ENCODE data around the gene CLCNKB. TPM values are rescaled to one million over a fixed set of nuclear protein-coding genes. Genes with fewer than 3 reads are reported as not detected.
"Not testable (repeated sequence)": the region's sequence is repeated elsewhere in the genome, so short reads cannot be mapped to it uniquely, and the experiment has no call there.

CLCNKB gene
- total RNA-seq, 3 donors from 2014 or later (not counting 1 experiment from before 2014, with no cell fraction given), result not detected

- Mint-ChIP-seq H3K27ac (no peak overlapping the region), H3K27me3 (ENCODE audit: low read depth in 2 of 2) (no peaks in the 10 kb centered on the region), H3K4me3 (no peak overlapping the region), H3K9me3 (no peaks in the 10 kb centered on the region), H3K36me3 (no peaks in the 10 kb centered on the region), H3K4me1 (peaks cover 0 to 5% of the 10 kb centered on the region in 2 donors)
- DNase-seq (no peak), ATAC-seq (no peak)
- peaks cover 2% of the 10 kb centered on the region for H3K27me3 ChIP-seq (ENCODE audit: control insufficient read depth, insufficient read depth, low read length)
- 76% methylated on average over 10 of the region's 11 CpGs for WGBS (ENCODE audit: insufficient coverage)
- H3K36me3 ChIP-seq (ENCODE audit: control insufficient read depth, insufficient read depth, low read length), result no peaks in the 10 kb centered on the region
- intact Hi-C loops (cut with micrococcal nuclease), result no loop called here
- no peaks in the 10 kb centered on the region for H3K9me3 ChIP-seq (ENCODE audit: control insufficient read depth, insufficient read depth, low read length)
- no peak for TF ChIP-seq CTCF (IDR thresholded peaks at IDR 0.05)
- peaks cover 10% of the 10 kb centered on the region for H3K4me1 ChIP-seq (ENCODE audit: control insufficient read depth, insufficient read depth, low read length)
- H3K4me3 ChIP-seq (ENCODE audit: low read length), result no peak overlapping the region
- H3K27ac ChIP-seq (ENCODE audit: low read length), result no peak overlapping the region
Measured at GRCh38 chr1:16022393-16022792, 21.2 kb upstream of the CLCNKB start.

GRCh38 chr1:16023050-16023653 is 20.4 kb upstream of the CLCNKB start:
- intact Hi-C loops (cut with micrococcal nuclease), result no loop called here
- Mint-ChIP-seq H3K27me3 (ENCODE audit: low read depth in 2 of 2) (peaks cover 0 to 5% of the 10 kb centered on the region in 2 donors), H3K4me3 (no peak overlapping the region), H3K36me3 (no peaks in the 10 kb centered on the region), H3K9me3 (no peaks in the 10 kb centered on the region), H3K4me1 (peaks cover 0 to 8% of the 10 kb centered on the region in 2 donors), H3K27ac (no peak overlapping the region)
- DNase-seq (no peak), ATAC-seq (no peak)
- Histone ChIP-seq H3K9me3 (ENCODE audit: control insufficient read depth, insufficient read depth, low read length) (no peaks in the 10 kb centered on the region), H3K4me3 (ENCODE audit: low read length) (no peak overlapping the region), H3K4me1 (ENCODE audit: control insufficient read depth, insufficient read depth, low read length) (peaks cover 10% of the 10 kb centered on the region), H3K27me3 (ENCODE audit: control insufficient read depth, insufficient read depth, low read length) (peaks cover 3% of the 10 kb centered on the region), H3K27ac (ENCODE audit: low read length) (no peak overlapping the region), H3K36me3 (ENCODE audit: control insufficient read depth, insufficient read depth, low read length) (no peaks in the 10 kb centered on the region)
- 75% methylated on average over 7 of the region's 7 CpGs for WGBS (ENCODE audit: insufficient coverage)
- TF ChIP-seq CTCF (IDR thresholded peaks at IDR 0.05), result no peak

- H3K4me1 Mint-ChIP-seq; H3K36me3 ChIP-seq (ENCODE audit: control insufficient read depth, insufficient read depth, low read length); H3K4me3 ChIP-seq (ENCODE audit: low read length); H3K27me3 ChIP-seq (ENCODE audit: control insufficient read depth, insufficient read depth, low read length); DNase-seq; H3K9me3 ChIP-seq (ENCODE audit: control insufficient read depth, insufficient read depth, low read length); H3K27ac ChIP-seq (ENCODE audit: low read length); H3K4me3 Mint-ChIP-seq; ATAC-seq; H3K9me3 Mint-ChIP-seq; H3K27ac Mint-ChIP-seq; intact Hi-C loops (cut with micrococcal nuclease); H3K36me3 Mint-ChIP-seq: not testable (repeated sequence)
- H3K27me3 Mint-ChIP-seq (ENCODE audit: low read depth in 2 of 2), result peaks cover 0 to 16% of the 10 kb centered on the region in 2 donors
- 47% methylated on average over 4 of the region's 10 CpGs for WGBS (ENCODE audit: insufficient coverage)
- H3K4me1 ChIP-seq (ENCODE audit: control insufficient read depth, insufficient read depth, low read length), result peaks cover 10% of the 10 kb centered on the region
Measured at GRCh38 chr1:16026302-16026701, 17.3 kb upstream of the CLCNKB start.

GRCh38 chr1:16026723-16027484 is 16.7 kb upstream of the CLCNKB start:
- intact Hi-C loops (cut with micrococcal nuclease), result no loop called here
- H3K4me3 Mint-ChIP-seq, result no peak overlapping the region
- WGBS (ENCODE audit: insufficient coverage), result 14% methylated on average over 31 of the region's 33 CpGs
- Histone ChIP-seq H3K4me3 (ENCODE audit: low read length) (no peak overlapping the region), H3K36me3 (ENCODE audit: control insufficient read depth, insufficient read depth, low read length) (no peaks in the 10 kb centered on the region), H3K27me3 (ENCODE audit: control insufficient read depth, insufficient read depth, low read length) (peaks cover 6% of the 10 kb centered on the region), H3K4me1 (ENCODE audit: control insufficient read depth, insufficient read depth, low read length) (peaks cover 10% of the 10 kb centered on the region), H3K27ac (ENCODE audit: low read length) (no peak overlapping the region), H3K9me3 (ENCODE audit: control insufficient read depth, insufficient read depth, low read length) (no peaks in the 10 kb centered on the region)
- ATAC-seq (peak in 2 of 3 donors; percentile 65 to 67), DNase-seq (peak in 1 of 2 donors; percentile 40)
- H3K4me1 Mint-ChIP-seq, result peaks cover 0 to 8% of the 10 kb centered on the region in 2 donors
- no peak for TF ChIP-seq CTCF (IDR thresholded peaks at IDR 0.05)
- H3K27ac Mint-ChIP-seq, result no peak overlapping the region
- no peaks in the 10 kb centered on the region for H3K36me3 Mint-ChIP-seq
- no peaks in the 10 kb centered on the region for H3K9me3 Mint-ChIP-seq
- H3K27me3 Mint-ChIP-seq (ENCODE audit: low read depth in 2 of 2), result peaks cover 0 to 16% of the 10 kb centered on the region in 2 donors

Measured in natural killer cell (primary cell).